ENCODE measurements around the gene SMCO3.
A peak's percentile ranks its signal among the peaks of the same experiment; 100 is the strongest.

The SMCO3 gene

GRCh38 chr12:14779834-14780233 lies 34.1 kb downstream of the SMCO3 start (continued):
- TF ChIP-seq TSHZ2 (CRISPR knock-in tag; IDR thresholded peaks at IDR 0.05) = no peak
- TF ChIP-seq ESRRG (CRISPR knock-in tag; IDR thresholded peaks at IDR 0.05) = no peak

GRCh38 chr12:14777271-14777670 lies 36.7 kb downstream of the SMCO3 start:
- no peak for TF ChIP-seq ARNTL (CRISPR knock-in tag; IDR thresholded peaks at IDR 0.05; ENCODE audit: borderline replicate concordance, low read depth)
- no peak for TF ChIP-seq ZNF565 (CRISPR knock-in tag; conservative IDR thresholded peaks at IDR 0.05; ENCODE audit: low read depth)
- no peak for TF ChIP-seq TCF4 (CRISPR knock-in tag; IDR thresholded peaks at IDR 0.05; ENCODE audit: borderline replicate concordance)
- no peak for ATAC-seq

- ATAC-seq = no peak
- TF ChIP-seq CSDC2 (CRISPR knock-in tag; IDR thresholded peaks at IDR 0.05) = no peak
- TF ChIP-seq BACH2 (CRISPR knock-in tag; IDR thresholded peaks at IDR 0.05; ENCODE audit: borderline replicate concordance) = no peak
- no peak for TF ChIP-seq POU6F1 (CRISPR knock-in tag; IDR thresholded peaks at IDR 0.05; ENCODE audit: borderline replicate concordance, low read depth)
- no peak for TF ChIP-seq CSRNP3 (CRISPR knock-in tag; IDR thresholded peaks at IDR 0.05)
- no peak for TF ChIP-seq PATZ1 (CRISPR knock-in tag; IDR thresholded peaks at IDR 0.05; ENCODE audit: borderline replicate concordance)
- no peak for TF ChIP-seq TSHZ2 (CRISPR knock-in tag; IDR thresholded peaks at IDR 0.05)
- no peak for TF ChIP-seq ESRRG (CRISPR knock-in tag; IDR thresholded peaks at IDR 0.05)
- TF ChIP-seq ZFP30 (CRISPR knock-in tag; IDR thresholded peaks at IDR 0.05) = no peak
- no peak for TF ChIP-seq SNAI2 (CRISPR knock-in tag; IDR thresholded peaks at IDR 0.05)
- TF ChIP-seq ZNF8 (CRISPR knock-in tag; IDR thresholded peaks at IDR 0.05) = no peak
- no peak for TF ChIP-seq ZFP3 (CRISPR knock-in tag; IDR thresholded peaks at IDR 0.05)
Measured at GRCh38 chr12:14776236-14776961, 37.6 kb downstream of the SMCO3 start.

- no peak for ATAC-seq
- TF ChIP-seq ISL1 (CRISPR knock-in tag; IDR thresholded peaks at IDR 0.05) (0 out of 2 replicates have a peak, but pooled peaks have one; percentile 6), RARB (CRISPR knock-in tag; IDR thresholded peaks at IDR 0.05) (no peak)
Measured at GRCh38 chr12:14775636-14775980, 38.4 kb downstream of the SMCO3 start.
